ENCODE results near the gene LMBR1. TPM values are rescaled to one million over a fixed set of nuclear protein-coding genes. Genes with fewer than 3 reads are reported as not detected.

LMBR1 gene
- total and polyA plus RNA-seq, 2 of the 13 experiments (the other 11 are each of a cell fraction or from before 2014, with no cell fraction given) = 20.9 to 39.6 TPM

DNA sequence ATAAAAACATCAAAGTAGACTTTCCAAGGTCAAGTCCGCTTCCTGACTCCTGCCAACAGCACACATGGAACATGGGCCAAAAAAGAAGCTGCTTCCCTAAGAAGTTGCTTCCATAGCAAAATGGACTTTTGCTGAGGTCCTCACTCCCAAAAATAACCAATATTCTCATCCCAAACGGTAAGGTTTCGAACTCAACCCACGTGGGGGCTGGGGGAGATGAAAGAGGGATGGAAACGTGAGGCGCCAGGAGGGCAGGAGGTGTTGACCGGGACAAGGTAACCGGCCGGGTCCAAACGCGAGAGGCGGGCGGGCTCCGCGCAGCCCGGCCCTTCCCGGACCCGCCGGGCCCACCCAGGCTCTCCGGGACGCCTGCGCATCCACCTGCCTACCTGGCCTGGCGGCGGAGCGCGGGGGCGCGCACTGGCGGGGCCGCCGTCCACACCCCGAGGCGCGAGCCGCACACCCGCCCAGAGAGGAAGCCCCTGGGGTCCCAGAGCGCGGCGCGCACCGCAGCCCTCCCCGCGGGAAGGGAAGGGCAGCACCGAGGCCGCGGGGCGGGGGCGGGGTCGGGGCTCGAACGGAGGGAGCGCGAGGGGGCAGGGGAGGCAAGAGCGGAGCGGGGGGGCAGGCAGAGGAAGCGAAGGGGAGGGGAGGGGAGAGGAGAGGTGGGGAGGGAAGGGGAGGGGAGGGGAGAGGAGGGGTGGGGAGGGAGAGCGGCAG lies 742 bp downstream of the LMBR1 start (continued):
- TF ChIP-seq, protein P1, sequence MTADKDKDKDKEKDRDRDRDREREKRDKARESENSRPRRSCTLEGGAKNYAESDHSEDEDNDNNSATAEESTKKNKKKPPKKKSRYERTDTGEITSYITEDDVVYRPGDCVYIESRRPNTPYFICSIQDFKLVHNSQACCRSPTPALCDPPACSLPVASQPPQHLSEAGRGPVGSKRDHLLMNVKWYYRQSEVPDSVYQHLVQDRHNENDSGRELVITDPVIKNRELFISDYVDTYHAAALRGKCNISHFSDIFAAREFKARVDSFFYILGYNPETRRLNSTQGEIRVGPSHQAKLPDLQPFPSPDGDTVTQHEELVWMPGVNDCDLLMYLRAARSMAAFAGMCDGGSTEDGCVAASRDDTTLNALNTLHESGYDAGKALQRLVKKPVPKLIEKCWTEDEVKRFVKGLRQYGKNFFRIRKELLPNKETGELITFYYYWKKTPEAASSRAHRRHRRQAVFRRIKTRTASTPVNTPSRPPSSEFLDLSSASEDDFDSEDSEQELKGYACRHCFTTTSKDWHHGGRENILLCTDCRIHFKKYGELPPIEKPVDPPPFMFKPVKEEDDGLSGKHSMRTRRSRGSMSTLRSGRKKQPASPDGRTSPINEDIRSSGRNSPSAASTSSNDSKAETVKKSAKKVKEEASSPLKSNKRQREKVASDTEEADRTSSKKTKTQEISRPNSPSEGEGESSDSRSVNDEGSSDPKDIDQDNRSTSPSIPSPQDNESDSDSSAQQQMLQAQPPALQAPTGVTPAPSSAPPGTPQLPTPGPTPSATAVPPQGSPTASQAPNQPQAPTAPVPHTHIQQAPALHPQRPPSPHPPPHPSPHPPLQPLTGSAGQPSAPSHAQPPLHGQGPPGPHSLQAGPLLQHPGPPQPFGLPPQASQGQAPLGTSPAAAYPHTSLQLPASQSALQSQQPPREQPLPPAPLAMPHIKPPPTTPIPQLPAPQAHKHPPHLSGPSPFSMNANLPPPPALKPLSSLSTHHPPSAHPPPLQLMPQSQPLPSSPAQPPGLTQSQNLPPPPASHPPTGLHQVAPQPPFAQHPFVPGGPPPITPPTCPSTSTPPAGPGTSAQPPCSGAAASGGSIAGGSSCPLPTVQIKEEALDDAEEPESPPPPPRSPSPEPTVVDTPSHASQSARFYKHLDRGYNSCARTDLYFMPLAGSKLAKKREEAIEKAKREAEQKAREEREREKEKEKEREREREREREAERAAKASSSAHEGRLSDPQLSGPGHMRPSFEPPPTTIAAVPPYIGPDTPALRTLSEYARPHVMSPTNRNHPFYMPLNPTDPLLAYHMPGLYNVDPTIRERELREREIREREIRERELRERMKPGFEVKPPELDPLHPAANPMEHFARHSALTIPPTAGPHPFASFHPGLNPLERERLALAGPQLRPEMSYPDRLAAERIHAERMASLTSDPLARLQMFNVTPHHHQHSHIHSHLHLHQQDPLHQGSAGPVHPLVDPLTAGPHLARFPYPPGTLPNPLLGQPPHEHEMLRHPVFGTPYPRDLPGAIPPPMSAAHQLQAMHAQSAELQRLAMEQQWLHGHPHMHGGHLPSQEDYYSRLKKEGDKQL (CRISPR knock-in tag; IDR thresholded peaks at IDR 0.05; ENCODE audit: low read depth) = no peak
- TF ChIP-seq PPARG (CRISPR knock-in tag; conservative IDR thresholded peaks at IDR 0.05) (no peak), ZNF567 (CRISPR knock-in tag; IDR thresholded peaks at IDR 0.05; ENCODE audit: borderline replicate concordance) (no peak), ZEB1 (IDR thresholded peaks at IDR 0.05; ENCODE audit: insufficient replicate concordance, low read depth) (no peak), ZNF672 (CRISPR knock-in tag; IDR thresholded peaks at IDR 0.05) (no peak), EEA1 (CRISPR knock-in tag; IDR thresholded peaks at IDR 0.05; ENCODE audit: borderline replicate concordance) (no peak), ZIK1 (CRISPR knock-in tag; IDR thresholded peaks at IDR 0.05; ENCODE audit: borderline replicate concordance, low read depth) (no peak), BRCA1 (CRISPR knock-in tag; IDR thresholded peaks at IDR 0.05) (no peak), ZNF484 (CRISPR knock-in tag; IDR thresholded peaks at IDR 0.05; ENCODE audit: borderline replicate concordance, low read depth) (no peak), ZNF652 (CRISPR knock-in tag; IDR thresholded peaks at IDR 0.05; ENCODE audit: borderline replicate concordance, low read depth) (no peak), CC2D1A (CRISPR knock-in tag; IDR thresholded peaks at IDR 0.05) (no peak), MED1 (CRISPR knock-in tag; IDR thresholded peaks at IDR 0.05) (peak; percentile 28; the same call in 1 of the 2 replicates), HMGA1 (CRISPR knock-in tag; conservative IDR thresholded peaks at IDR 0.05) (no peak), ZNF772 (CRISPR knock-in tag; IDR thresholded peaks at IDR 0.05) (no peak), KMT2A (CRISPR knock-in tag; IDR thresholded peaks at IDR 0.05) (no peak), ONECUT2 (CRISPR knock-in tag; IDR thresholded peaks at IDR 0.05) (no peak)
- TF ChIP-seq, protein P2, sequence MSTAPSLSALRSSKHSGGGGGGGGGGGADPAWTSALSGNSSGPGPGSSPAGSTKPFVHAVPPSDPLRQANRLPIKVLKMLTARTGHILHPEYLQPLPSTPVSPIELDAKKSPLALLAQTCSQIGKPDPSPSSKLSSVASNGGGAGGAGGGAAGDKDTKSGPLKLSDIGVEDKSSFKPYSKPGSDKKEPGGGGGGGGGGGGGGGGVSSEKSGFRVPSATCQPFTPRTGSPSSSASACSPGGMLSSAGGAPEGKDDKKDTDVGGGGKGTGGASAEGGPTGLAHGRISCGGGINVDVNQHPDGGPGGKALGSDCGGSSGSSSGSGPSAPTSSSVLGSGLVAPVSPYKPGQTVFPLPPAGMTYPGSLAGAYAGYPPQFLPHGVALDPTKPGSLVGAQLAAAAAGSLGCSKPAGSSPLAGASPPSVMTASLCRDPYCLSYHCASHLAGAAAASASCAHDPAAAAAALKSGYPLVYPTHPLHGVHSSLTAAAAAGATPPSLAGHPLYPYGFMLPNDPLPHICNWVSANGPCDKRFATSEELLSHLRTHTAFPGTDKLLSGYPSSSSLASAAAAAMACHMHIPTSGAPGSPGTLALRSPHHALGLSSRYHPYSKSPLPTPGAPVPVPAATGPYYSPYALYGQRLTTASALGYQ (CRISPR knock-in tag; IDR thresholded peaks at IDR 0.05) = no peak
- TF ChIP-seq, protein P3, sequence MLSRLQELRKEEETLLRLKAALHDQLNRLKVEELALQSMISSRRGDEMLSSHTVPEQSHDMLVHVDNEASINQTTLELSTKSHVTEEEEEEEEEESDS (CRISPR knock-in tag; IDR thresholded peaks at IDR 0.05; ENCODE audit: borderline replicate concordance) = 0 out of 2 replicates have a peak, but pooled peaks have one; percentile 57
- TF ChIP-seq, protein P4, sequence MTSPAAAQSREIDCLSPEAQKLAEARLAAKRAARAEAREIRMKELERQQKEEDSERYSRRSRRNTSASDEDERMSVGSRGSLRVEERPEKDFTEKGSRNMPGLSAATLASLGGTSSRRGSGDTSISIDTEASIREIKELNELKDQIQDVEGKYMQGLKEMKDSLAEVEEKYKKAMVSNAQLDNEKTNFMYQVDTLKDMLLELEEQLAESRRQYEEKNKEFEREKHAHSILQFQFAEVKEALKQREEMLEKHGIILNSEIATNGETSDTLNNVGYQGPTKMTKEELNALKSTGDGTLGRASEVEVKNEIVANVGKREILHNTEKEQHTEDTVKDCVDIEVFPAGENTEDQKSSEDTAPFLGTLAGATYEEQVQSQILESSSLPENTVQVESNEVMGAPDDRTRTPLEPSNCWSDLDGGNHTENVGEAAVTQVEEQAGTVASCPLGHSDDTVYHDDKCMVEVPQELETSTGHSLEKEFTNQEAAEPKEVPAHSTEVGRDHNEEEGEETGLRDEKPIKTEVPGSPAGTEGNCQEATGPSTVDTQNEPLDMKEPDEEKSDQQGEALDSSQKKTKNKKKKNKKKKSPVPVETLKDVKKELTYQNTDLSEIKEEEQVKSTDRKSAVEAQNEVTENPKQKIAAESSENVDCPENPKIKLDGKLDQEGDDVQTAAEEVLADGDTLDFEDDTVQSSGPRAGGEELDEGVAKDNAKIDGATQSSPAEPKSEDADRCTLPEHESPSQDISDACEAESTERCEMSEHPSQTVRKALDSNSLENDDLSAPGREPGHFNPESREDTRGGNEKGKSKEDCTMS (CRISPR knock-in tag; conservative IDR thresholded peaks at IDR 0.05) = no peak

Data from HepG2 (cell line).